BJ (cell line): ENCODE results near the gene CDH6. TPM values are rescaled to one million over a fixed set of nuclear protein-coding genes. Genes with fewer than 3 reads are reported as not detected.

Source experiments
- CTCF ChIA-PET: fragments of 350-600 bp; formaldehyde crosslinking; extraction: SDS; loops from one replicate; lab custom pipeline; 2021; ENCODE audit warnings: antibody characterized with exemption, inconsistent platforms; lab: Yijun Ruan, JAX
- POLR2A ChIA-PET: fragments of 300-600 bp; sonication (Branson Sonifier 250); formaldehyde crosslinking; extraction: SDS; loops from one replicate; lab custom pipeline; 2021; ENCODE audit warnings: antibody characterized with exemption; lab: Charles Lee
- DNase-seq: peaks from one replicate; pipeline ENCODE4 v3.0.0-alpha.2; 2011; ENCODE audit warnings: low read depth
- H3K27me3 ChIP-seq: 2 replicates; pipeline ENCODE4 v1.6.0; 2011; ENCODE audit warnings: low read length; ENCODE audit not compliant: control insufficient read depth, insufficient read depth
- H3K36me3 ChIP-seq: 2 replicates; pipeline ENCODE4 v1.5.1; 2011; ENCODE audit warnings: low read length; ENCODE audit not compliant: control insufficient read depth, insufficient read depth
- H3K4me3 ChIP-seq: 2 replicates; pipeline ENCODE4 v1.5.1; 2011; ENCODE audit warnings: low read depth, mild to moderate bottlenecking, control low read depth, low read length
- CTCF ChIP-seq: IDR thresholded peaks from 2 replicates; pipeline ENCODE4 v1.5.1; 2011; ENCODE audit warnings: low read depth, mild to moderate bottlenecking, control low read depth, inconsistent platforms, low read length, moderate library complexity; ENCODE audit not compliant: insufficient read depth
- polyA minus RNA-seq: library from RNA; depleted of rRNA, polyadenylated mRNA; stranded (reverse); fragments of >200 nt; gene quantifications from 2 replicates; pipeline ENCODE4 v1.2.3, GENCODE V29; 2011; rRNA and poly(A)+ RNA removed
- polyA plus RNA-seq: library from polyadenylated mRNA; depleted of rRNA; stranded (reverse); fragments of >200 nt; gene quantifications from 2 replicates; pipeline ENCODE4 v1.2.3, GENCODE V29; 2011; rRNA removed

The CDH6 gene
- polyA plus RNA-seq: 2.9 and 3.8 TPM in 2 replicates
- polyA minus RNA-seq: 4.6 and 5.5 TPM in 2 replicates

- no peak for DNase-seq
- Histone ChIP-seq H3K27me3 (peaks cover 21% of the 10 kb centered on the region), H3K4me3 (peak within 1 kb of the TSS; percentile 48), H3K36me3 (no peaks in the 10 kb centered on the region)
- CTCF ChIA-PET: interaction anchor here (0.6 kb wide), 1 partner anchor 35 kb away, joined by 4 read pairs; no protein-coding TSS in a partner anchor
- TF ChIP-seq CTCF: no peak
- POLR2A ChIA-PET: no interaction called here
Measured at GRCh38 chr5:31193591-31194467, at the start of gene CDH6. Gene CDH6, plus strand, starts transcription at chr5:31193686. Its CDS starts 73,788 bp downstream, at chr5:31267474.

- H3K4me3 ChIP-seq: no peak overlapping the region
- TF ChIP-seq CTCF: no peak
- ChIA-PET POLR2A (no interaction called here), CTCF (no interaction called here)
- H3K27me3 ChIP-seq: no peaks in the 10 kb centered on the region
- no peak for DNase-seq
- H3K36me3 ChIP-seq: no peaks in the 10 kb centered on the region
Measured at GRCh38 chr5:31144364-31144763, 49.1 kb upstream of the CDH6 start.

- TF ChIP-seq CTCF: no peak
- Histone ChIP-seq H3K27me3 (no peaks in the 10 kb centered on the region), H3K4me3 (no peak overlapping the region), H3K36me3 (no peaks in the 10 kb centered on the region)
- DNase-seq: no peak
- ChIA-PET POLR2A (no interaction called here), CTCF (no interaction called here)
Measured at GRCh38 chr5:31148959-31149475, 44.5 kb upstream of the CDH6 start.

GRCh38 chr5:31153521-31153920, 40.0 kb upstream of the CDH6 start:
- H3K27me3 ChIP-seq: no peaks in the 10 kb centered on the region
- no peak for TF ChIP-seq CTCF
- POLR2A ChIA-PET: no interaction called here

GRCh38 chr5:31156631-31157160, 36.8 kb upstream of the CDH6 start:
- no peak for DNase-seq
- ChIA-PET CTCF (interaction anchor here (0.6 kb wide), 1 partner anchor 1204 kb away, joined by 3 read pairs; no protein-coding TSS in a partner anchor), POLR2A (no interaction called here)
- Histone ChIP-seq H3K36me3 (no peaks in the 10 kb centered on the region), H3K27me3 (no peaks in the 10 kb centered on the region), H3K4me3 (no peak overlapping the region)
- TF ChIP-seq CTCF: no peak

More at GRCh38 chr5:31153521-31153920, 40.0 kb upstream of the CDH6 start:
- DNase-seq: no peak
- CTCF ChIA-PET: interaction anchor here (0.6 to 1.1 kb wide), 4 partner anchors 8 to 265 kb away, joined by 3 read pairs; no protein-coding TSS in a partner anchor
- Histone ChIP-seq H3K36me3 (no peaks in the 10 kb centered on the region), H3K4me3 (no peak overlapping the region)
